Transverse colon (tissue), 4 donors: ENCODE data around the gene MYCBP2.

ENCODE experiments used
- EP300 ChIP-seq: sonication (generic); formaldehyde crosslinking; IDR thresholded peaks from one replicate; pipeline ENCODE4 v1.6.1; 2017; ENCODE audit warnings: antibody characterized with exemption, low read depth
- POLR2A ChIP-seq: fragments of 450-650 bp; IDR thresholded peaks from one replicate; pipeline ENCODE4 v1.6.1; 2016; ENCODE audit warnings: antibody characterized with exemption, mild to moderate bottlenecking, moderate library complexity
- POLR2AphosphoS5 ChIP-seq, 3 donors: sonication (generic); formaldehyde crosslinking; IDR thresholded peaks; one replicate each; pipeline ENCODE4 v1.6.1; 2016; ENCODE audit warnings: antibody characterized with exemption in 3 of 3
- TF ChIP-seq, protein P1 (sequence below), 5 experiments: fragments of 200-600 bp in 3 of 5; fragments of 450-650 bp in 2 of 5; sonication (generic) in 3 of 5; IDR thresholded peaks; 1 replicate in 2 of 5; 2 replicates in 3 of 5; pipeline ENCODE4 v1.5.1; 2016 to 2017; ENCODE audit warnings: antibody characterized with exemption in 5 of 5, inconsistent platforms in 3 of 5, mild to moderate bottlenecking in 2 of 5, moderate library complexity in 1 of 5

DNA sequence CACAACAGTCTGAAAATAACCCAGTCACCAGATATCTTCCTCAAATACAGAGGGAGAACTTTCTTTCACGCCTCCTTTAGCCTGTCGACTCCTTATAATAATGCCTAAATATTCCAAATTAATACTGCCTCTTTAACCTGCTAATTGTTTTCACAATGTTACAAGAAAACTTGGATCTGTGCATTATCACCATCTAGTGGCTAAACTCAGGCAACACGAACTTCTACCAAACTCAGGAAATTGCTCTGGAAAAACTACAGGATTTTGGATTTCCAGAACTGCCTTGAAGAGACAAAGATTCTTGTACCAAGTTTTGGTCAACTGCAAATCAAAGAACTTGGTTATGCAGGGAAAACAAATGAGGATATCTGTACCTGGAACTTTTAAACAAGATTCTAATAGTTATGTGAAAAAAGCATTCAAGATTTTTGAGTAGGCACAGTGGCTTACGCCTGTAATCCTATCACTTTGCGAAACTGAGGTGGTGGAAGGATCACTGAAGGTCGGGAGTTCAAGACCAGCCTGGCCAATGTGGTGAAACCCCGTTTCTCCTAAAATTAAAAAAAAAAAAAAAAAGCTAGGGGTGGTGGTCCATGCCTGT lies 324.2 kb downstream of the MYCBP2 start:
- no peak for TF ChIP-seq POLR2AphosphoS5 (IDR thresholded peaks at IDR 0.05)
- TF ChIP-seq, protein P1, sequence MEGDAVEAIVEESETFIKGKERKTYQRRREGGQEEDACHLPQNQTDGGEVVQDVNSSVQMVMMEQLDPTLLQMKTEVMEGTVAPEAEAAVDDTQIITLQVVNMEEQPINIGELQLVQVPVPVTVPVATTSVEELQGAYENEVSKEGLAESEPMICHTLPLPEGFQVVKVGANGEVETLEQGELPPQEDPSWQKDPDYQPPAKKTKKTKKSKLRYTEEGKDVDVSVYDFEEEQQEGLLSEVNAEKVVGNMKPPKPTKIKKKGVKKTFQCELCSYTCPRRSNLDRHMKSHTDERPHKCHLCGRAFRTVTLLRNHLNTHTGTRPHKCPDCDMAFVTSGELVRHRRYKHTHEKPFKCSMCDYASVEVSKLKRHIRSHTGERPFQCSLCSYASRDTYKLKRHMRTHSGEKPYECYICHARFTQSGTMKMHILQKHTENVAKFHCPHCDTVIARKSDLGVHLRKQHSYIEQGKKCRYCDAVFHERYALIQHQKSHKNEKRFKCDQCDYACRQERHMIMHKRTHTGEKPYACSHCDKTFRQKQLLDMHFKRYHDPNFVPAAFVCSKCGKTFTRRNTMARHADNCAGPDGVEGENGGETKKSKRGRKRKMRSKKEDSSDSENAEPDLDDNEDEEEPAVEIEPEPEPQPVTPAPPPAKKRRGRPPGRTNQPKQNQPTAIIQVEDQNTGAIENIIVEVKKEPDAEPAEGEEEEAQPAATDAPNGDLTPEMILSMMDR (IDR thresholded peaks at IDR 0.05), result peak; percentile 39 to 55 (median 50)
- no peak for TF ChIP-seq POLR2A
- TF ChIP-seq EP300, result no peak
